Muscle of arm (tissue), 12 donors: Measurements from ENCODE around the gene UBA7. TPM values are rescaled to one million over a fixed set of nuclear protein-coding genes. Genes with fewer than 3 reads are reported as not detected.

ENCODE experiments used
- DNase-seq: peaks from one replicate; pipeline ENCODE4 v3.0.0-alpha.2; 2013
- polyA plus RNA-seq, 12 donors: library from polyadenylated mRNA; unstranded; fragments of 120-200 nt; gene quantifications; one replicate each; pipeline ENCODE4 v1.2.1, GENCODE V29; 2013; ENCODE audit not compliant: insufficient read length in 12 of 12

UBA7 gene
- polyA plus RNA-seq, 12 donors: 15.0 to 33.7 (median 19.2) TPM; not detected in 1

DNA sequence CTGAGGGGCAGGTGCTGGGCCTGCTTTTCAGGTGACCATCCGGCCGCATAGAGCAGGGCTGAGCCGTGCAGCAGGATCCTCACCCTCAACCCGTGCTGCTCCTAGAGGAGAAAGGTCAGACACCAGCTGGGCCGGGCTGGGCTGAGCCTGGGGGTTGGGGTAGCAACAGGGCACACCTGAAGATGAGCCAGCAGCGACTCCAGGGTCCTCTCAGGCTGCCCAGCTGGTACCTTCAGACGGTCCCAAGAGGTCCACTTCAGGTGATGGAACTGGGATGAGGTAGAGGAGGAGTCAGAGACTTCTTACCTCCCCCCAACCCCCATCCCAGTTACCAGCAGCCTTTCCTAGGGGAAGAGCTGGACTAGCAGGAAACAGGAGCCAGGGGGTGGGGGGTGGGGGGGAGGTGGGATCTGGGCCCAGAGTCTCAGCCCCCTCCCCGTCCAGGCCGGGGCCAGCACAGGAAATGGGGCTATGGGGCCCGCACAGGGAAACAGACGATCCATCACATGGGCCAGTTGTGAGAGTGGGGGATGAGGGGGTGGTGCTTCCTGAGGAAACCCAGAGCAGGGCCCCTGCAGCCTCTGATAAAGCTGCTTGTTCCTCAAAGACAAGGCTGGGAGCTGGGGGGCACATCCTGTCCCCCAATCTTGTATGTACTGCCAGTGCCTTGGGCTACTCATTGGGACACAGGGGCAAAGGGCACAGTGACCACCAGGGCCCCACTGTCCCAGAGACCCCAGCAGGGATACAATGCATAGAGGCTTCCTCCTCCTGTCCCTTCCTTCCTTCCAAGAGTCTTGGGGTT lies 7.7 kb downstream of the UBA7 start:
- DNase-seq: peak; percentile 87

DNA sequence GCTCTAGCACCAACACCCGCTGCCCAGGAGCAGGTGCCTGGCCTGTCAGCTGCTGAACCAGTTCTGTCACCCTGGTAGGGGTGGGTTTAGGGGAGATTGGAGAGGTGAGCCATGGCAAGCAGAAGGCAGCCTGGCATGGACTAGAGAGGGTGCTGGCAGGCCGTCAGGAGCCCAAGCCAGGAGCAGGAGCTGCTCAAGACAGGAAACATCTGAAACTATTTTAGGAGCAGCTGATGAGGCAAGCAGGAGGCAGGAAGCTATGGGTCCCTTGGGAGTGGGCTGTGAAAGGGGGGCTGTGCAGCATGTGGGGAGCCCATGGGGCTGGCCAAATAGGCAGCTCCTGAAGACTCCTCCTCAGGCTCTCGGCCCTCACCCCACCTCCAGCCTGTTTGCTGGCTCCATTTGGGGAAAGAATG lies 8.4 kb downstream of the UBA7 start:
- peak; percentile 93 for DNase-seq

DNA sequence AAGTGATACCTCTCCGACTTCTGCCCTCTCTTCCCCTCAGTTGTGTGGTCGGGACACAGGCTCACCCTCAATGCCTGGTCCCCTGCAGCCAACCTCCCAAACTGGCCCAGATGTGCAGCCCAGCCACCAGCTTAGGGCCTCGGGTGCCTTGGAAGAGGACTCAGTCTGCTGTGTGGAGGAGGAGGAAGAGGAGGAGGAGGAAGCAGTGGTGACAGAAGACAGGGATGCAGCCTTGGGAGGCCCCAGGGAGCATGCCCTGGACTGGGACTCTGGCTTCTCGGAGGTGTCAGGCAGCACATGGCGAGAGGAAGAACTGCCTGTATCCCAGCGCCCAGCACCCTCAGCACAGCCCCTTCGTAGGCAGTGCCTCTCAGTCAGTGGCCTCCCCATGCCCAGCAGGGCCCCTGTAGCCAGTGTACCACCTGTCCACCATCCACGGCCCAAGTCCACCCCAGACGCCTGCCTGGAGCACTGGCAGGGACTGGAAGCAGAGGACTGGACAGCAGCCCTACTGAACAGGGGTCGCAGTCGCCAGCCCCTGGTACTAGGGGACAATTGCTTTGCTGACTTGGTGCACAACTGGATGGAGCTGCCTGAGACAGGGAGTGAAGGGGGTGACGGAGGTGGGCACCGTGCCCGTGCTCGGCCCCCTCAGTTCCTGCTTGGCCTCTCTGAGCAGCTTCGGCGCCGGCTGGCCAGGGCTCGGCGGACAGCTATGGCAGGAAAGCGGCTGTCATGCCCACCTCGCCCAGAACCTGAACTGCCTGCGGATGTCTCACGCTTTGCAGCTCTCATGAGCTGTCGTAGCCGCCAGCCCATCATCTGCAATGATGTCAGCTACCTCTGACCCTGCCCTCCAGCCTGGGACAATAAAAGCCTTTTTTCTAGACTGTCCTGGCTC lies 9.4 kb downstream of the UBA7 start:
- DNase-seq: no peak

GRCh38 chr3:49803465-49804140 lies 10.2 kb downstream of the UBA7 start:
- peak; percentile 70 for DNase-seq

- DNase-seq: peak; percentile 90
Observed at GRCh38 chr3:49802719-49803464, 10.9 kb downstream of the UBA7 start, which contains the start of gene INKA1. INKA1 (plus strand) TSS chr3:49803261; CDS start chr3:49803393, 132 bp downstream.

DNA sequence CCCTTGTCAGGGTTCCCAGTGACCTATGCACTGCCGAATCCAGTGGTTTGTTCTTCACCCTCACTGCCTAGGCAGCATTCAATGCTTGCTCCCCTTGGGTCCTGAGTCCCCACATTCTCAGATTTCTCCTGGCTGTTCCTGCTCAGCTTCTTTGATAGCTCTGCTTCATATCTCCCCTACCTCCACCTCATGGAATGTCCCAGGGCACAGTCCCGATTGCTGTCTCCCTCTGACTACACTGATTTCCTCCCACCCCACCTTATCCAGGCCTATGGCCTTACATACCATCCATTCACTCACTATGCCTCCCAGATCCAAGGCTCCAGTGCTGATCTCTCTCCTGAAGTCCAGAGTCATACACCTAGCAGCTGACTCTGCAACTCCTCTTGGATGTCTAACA lies 12.6 kb downstream of the UBA7 start:
- DNase-seq: no peak

- DNase-seq: no peak
Observed at GRCh38 chr3:49799761-49800160, 14.0 kb downstream of the UBA7 start, which contains the start of gene CDHR4. CDHR4 (minus strand) TSS chr3:49799873; CDS start chr3:49799812, 61 bp downstream.

DNA sequence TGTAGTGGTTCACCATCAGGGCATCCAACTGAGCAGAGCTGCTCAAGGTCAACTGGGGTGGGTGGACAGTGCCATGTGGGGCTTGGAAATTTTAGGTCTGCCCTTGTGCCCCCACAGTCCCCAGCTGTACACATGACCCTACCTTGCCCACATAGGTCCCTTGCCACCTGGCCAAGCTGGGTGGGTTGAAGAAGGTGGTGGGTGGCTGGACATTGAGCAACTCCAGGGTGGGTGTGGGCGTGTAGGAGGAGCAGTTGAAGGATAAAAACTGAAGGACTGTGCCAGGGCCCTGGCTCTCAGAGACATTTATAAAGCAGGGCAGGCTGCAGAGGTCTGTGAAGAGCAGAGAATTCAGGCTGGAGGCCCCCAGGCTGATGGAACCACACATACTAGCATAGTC lies 14.6 kb downstream of the UBA7 start:
- no peak for DNase-seq

DNA sequence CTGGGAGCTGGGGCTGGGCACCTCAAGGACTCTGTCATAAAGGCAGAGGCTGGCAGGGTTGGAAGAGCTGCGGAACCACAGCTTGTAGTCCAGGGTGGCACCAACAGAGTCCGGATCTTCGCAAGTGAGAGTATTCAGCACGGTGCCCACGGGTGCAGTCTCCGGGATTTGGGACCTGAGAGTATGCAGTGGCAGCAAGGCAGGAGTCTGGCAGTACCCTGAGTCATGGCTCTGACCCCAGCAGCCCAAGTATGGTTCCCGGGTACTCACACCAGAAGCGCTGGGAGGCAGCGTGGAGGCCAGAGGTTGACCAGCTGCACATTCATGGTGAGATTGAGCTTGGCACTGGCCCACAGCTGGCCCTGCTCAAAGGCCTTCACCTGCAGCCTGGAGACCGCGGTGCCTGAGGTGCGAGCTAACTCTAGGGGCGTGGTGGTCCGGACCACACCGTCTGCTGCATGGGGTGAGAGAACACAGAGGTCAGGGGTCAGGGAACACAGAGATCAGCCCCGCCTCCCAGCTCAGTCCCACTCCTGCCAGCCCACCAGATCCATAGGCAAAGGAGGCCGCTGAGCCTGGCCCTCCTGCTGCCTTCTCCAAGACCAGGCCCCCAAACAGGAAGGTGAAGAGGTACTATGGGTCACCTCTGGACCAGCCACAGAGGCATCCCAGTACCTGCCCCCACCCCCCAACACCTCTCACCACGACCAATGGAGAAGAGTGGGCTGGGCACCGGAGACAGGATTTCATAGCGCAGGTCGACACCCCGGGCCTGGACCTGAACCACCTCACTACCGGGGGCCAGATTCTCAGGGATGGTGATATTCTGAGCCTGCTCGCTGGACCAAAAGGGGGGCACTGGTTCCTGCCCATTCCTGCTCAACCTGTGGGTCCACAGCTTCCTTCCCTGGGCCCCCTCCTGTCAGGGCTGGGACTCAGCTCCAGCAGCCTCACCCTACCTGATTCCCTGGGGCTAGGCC lies 18.5 kb downstream of the UBA7 start:
- no peak for DNase-seq

DNA sequence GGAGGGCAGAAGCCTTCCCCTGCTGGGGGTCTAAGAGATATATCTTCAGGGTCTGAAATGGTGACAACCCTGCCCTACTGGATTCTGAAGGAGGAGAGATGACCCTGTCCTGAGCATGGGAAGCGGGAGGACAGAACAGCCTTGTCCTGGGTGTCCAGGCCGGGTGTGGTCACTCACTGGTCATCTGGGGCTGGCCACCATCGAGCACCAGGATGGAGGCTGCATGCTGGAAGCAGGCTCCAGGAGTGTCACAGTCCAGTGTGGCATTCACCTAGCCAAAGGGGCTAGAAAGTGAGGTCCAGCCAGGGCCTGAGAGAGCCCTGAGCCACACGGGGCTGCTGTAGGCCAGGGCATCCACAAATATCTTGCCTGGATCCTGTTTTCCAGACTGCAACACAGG lies 19.3 kb downstream of the UBA7 start:
- no peak for DNase-seq

- no peak for DNase-seq
Observed at GRCh38 chr3:49793486-49794085, 20.2 kb downstream of the UBA7 start.

- no peak for DNase-seq
Observed at GRCh38 chr3:49792371-49793150, 21.2 kb downstream of the UBA7 start.

DNA sequence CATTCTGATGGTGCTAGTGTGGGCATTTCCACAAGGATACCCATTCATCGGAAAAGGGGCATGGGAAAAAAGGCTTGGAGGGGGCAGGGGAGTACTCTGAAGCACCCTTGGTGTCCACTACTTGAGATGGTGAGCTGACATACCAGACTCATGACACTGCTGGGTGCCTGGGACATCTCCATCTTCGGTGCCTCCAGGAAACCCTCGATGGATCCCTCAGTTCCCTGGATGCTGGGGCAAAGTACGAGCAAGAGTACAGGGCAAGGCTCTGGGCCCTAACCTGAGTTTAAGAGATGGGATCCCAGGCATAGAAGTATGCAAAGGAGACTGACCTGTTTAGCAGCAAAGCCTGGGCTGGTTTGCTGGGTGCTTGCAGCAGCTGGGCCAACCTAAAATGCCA lies 22.2 kb downstream of the UBA7 start:
- DNase-seq: no peak

GRCh38 chr3:49790626-49791411 lies 22.9 kb downstream of the UBA7 start:
- no peak for DNase-seq

DNA sequence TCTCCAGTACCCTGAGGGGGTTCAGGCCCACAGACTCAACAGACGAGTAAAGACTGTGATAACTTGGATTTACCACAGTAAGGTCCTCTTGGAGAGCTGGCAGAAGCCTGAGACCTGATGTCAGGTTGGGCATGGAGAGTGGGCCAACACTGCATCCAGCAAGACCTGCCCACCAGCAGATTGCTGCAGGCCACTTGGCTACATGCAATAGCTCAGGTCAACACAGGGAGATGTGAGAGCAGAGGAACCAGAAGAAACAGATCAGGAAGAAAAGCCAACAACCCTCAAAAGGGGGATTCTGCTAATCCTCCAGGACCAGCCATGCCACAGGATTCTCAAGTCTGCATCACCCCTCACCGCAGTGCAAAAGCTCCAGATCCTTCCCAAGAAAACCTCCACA lies 25.7 kb downstream of the UBA7 start:
- DNase-seq: no peak

DNA sequence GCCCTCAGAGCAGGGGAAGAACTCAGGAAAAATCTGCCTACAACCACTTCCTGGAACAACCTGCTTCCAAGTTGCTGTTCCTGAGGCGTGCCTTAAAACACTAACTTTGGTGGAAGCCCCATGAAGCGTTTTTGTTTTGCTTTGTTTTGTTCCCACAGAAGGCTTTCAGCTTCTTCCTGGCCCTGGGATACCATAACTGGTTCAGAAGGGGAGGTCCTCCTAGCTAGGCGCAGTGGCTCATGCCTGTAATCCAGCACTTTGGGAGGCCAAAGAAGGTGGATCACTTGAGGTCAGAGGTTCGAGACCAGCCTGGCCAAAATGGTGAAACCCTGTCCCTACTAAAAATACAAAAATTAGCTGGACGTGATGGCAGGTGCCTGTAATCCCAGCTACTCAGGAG lies 26.2 kb downstream of the UBA7 start:
- no peak for DNase-seq

- no peak for DNase-seq
Observed at GRCh38 chr3:49787182-49787464, 26.6 kb downstream of the UBA7 start.
